Activated CD4-positive, alpha-beta memory T cell treated with anti-CD3 and anti-CD28 coated beads, Interleukin-2, amount 10 ng/mL, durations not matched to agents 7 days and 5 days (primary cell): ENCODE measurements around the gene SMARCB1. TPM values are rescaled to one million over a fixed set of nuclear protein-coding genes. Genes with fewer than 3 reads are reported as not detected.

Source experiments
- CTCF ChIA-PET: fragments of 350-600 bp; sonication (Branson Sonifier 250); formaldehyde crosslinking; loops from one replicate; lab custom pipeline; 2021; ENCODE audit warnings: antibody characterized with exemption, inconsistent platforms; lab: Charles Lee
- POLR2A ChIA-PET: fragments of 350-600 bp; sonication (Branson Sonifier 250); formaldehyde crosslinking; loops from one replicate; lab custom pipeline; 2021; ENCODE audit warnings: antibody characterized with exemption; lab: Charles Lee
- DNase-seq: peaks from one replicate; pipeline ENCODE4 v3.0.0-alpha.2; 2020
- H3K27ac Mint-ChIP-seq: one replicate; pipeline ENCODE4 v1.8.0; 2021; ENCODE audit warnings: mild to moderate bottlenecking, mixed read lengths
- H3K27me3 Mint-ChIP-seq: one replicate; pipeline ENCODE4 v1.8.0; 2021; ENCODE audit warnings: mixed read lengths
- H3K36me3 Mint-ChIP-seq: one replicate; pipeline ENCODE4 v1.8.0; 2021; ENCODE audit warnings: low read depth, mixed read lengths
- H3K4me1 Mint-ChIP-seq: one replicate; pipeline ENCODE4 v1.8.0; 2021; ENCODE audit warnings: mixed read lengths
- H3K4me3 Mint-ChIP-seq: one replicate; pipeline ENCODE4 v1.8.0; 2021; ENCODE audit warnings: mild to moderate bottlenecking, mixed read lengths
- H3K9me3 Mint-ChIP-seq: one replicate; pipeline ENCODE4 v1.8.0; 2021; ENCODE audit warnings: mixed read lengths
- total RNA-seq, 2 experiments: library from RNA; stranded (reverse); gene quantifications; one replicate each; pipeline ENCODE4 v1.2.3, GENCODE V29; 2021

The SMARCB1 gene
- total RNA-seq, 2 experiments from 2014 or later, result 65.6 to 66.9 TPM

GRCh38 chr22:23764899-23765881 lies 21.6 kb upstream of the SMARCB1 start:
- H3K27me3 Mint-ChIP-seq, result peaks cover 1% of the 10 kb centered on the region
- no peaks in the 10 kb centered on the region for H3K9me3 Mint-ChIP-seq
- POLR2A ChIA-PET, result interaction anchor here (1.1 to 2.7 kb wide), 2 partner anchors 10 to 80 kb away, joined by 4 to 11 read pairs; no protein-coding TSS in a partner anchor
- CTCF ChIA-PET, result interaction anchor here (0.7 to 1.1 kb wide), 2 partner anchors 73 to 85 kb away, joined by 3 to 5 read pairs; no protein-coding TSS in a partner anchor
- H3K36me3 Mint-ChIP-seq, result peaks cover 4% of the 10 kb centered on the region
- DNase-seq, result no peak
- H3K4me1 Mint-ChIP-seq, result peaks cover 45% of the 10 kb centered on the region
- H3K4me3 Mint-ChIP-seq, result peak overlapping the region; percentile 6
- H3K27ac Mint-ChIP-seq, result peak overlapping the region; percentile 14

DNA sequence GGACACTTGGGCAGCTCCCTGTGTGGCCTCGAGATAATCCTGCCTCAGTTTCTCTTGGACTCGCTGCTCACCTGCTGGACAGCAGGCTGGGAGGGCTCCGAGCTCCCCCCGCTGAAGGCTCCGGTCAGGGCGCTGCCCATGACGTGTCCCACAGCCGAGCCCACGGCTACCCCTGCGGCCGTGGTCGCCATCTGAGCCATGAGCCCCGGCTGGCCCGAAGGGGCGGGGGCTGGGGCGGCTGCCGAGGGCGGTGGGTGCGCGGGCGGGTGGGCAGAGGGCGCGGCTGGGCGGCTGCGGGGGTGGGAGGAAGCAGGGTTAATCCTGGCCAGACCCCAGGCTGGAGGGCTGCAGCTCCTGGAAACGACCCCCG lies 19.5 kb upstream of the SMARCB1 start:
- Mint-ChIP-seq H3K9me3 (no peaks in the 10 kb centered on the region), H3K4me1 (peaks cover 55% of the 10 kb centered on the region), H3K4me3 (peak overlapping the region; percentile 75), H3K27me3 (no peaks in the 10 kb centered on the region), H3K36me3 (peaks cover 4% of the 10 kb centered on the region), H3K27ac (peak overlapping the region; percentile 54)
- CTCF ChIA-PET, result interaction anchor here (0.8 to 3.3 kb wide), 3 partner anchors 49 to 84 kb away, joined by 3 to 13 read pairs (median 6); no protein-coding TSS in a partner anchor
- no peak for DNase-seq
- POLR2A ChIA-PET, result interaction anchor here (0.6 to 2.8 kb wide), 14 partner anchors 9 to 143 kb away, joined by 3 to 18 read pairs (median 4); partner anchors contain the start of genes MIF, SLC2A11 and ZNF70

DNA sequence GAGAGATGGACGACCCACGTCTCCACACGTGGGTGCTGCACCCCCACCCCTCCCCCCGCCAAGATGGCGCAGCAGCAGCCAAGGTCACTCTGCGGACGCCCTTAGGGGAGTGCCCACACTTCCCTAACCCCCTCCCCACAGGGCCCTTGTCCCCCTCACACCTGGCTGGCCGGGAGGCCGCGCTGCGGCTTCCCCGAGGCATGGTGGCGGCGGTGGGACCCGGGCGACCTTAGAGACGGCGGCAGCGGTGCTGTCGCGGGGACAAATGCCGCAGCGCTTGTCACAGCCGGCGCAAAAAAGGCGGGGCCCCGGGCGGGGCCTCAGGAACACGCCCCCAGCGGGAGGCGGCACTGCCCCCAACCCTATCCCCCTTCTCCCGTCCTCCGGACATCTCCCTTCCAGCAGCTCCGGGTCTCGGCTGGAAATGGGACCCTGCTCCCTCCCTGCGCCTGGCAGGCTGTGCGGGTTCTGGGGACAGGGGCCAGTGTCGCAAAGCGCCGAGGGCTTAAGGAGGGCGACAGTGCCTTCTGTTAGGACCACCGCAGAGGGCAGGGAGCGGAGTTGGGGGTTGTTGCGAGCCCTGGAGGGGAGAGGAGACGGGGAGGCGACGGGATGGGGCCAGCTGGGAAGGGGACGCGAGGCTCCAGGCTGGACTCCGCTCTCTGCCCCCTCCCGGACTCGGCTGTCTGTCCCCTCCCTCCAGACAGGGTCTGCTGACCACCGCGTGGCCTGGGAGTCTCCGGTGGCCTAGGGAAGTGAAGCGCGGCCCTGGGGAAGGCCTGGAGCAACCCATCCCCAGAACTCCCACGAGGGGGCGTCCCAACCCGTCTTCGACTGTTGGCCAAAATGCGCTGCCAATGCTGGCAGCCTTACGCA lies 18.9 kb upstream of the SMARCB1 start, which contains the start of gene CHCHD10:
TSS of gene CHCHD10 (minus strand) at position 300 of the 876 bp plus-strand sequence. CDS start at position 202, 98 bp downstream.
- Mint-ChIP-seq H3K27ac (peak within 1 kb of the TSS; percentile 54), H3K27me3 (no peaks in the 10 kb centered on the region), H3K9me3 (no peaks in the 10 kb centered on the region), H3K36me3 (peaks cover 4% of the 10 kb centered on the region), H3K4me3 (peak within 1 kb of the TSS; percentile 75), H3K4me1 (peaks cover 51% of the 10 kb centered on the region)
- ChIA-PET POLR2A (interaction anchor here (0.6 to 2.8 kb wide), 15 partner anchors 10 to 142 kb away, joined by 3 to 18 read pairs (median 4); partner anchors contain the start of genes MIF, SLC2A11 and ZNF70), CTCF (interaction anchor here (0.7 to 3.3 kb wide), 6 partner anchors 20 to 126 kb away, joined by 3 to 13 read pairs (median 4); partner anchors contain the start of genes MIF and SLC2A11)
- DNase-seq, result peak; percentile 82

- ChIA-PET CTCF (interaction anchor here (0.9 to 3.3 kb wide), 3 partner anchors 20 to 80 kb away, joined by 3 to 13 read pairs (median 4); no protein-coding TSS in a partner anchor), POLR2A (interaction anchor here (1.1 to 1.5 kb wide), 2 partner anchors 17 to 88 kb away, joined by 3 to 5 read pairs; partner anchors contain the start of genes SLC2A11 and SMARCB1)
Observed at GRCh38 chr22:23769321-23769965, 17.3 kb upstream of the SMARCB1 start.

GRCh38 chr22:23772315-23772648 lies 14.5 kb upstream of the SMARCB1 start:
- H3K27me3 Mint-ChIP-seq, result peaks cover 16% of the 10 kb centered on the region
- peak overlapping the region; percentile 44 for H3K4me3 Mint-ChIP-seq
- H3K4me1 Mint-ChIP-seq, result peaks cover 22% of the 10 kb centered on the region
- POLR2A ChIA-PET, result no interaction called here
- no peak overlapping the region for H3K27ac Mint-ChIP-seq
- H3K9me3 Mint-ChIP-seq, result no peaks in the 10 kb centered on the region
- CTCF ChIA-PET, result interaction anchor here (3.1 kb wide), 1 partner anchor 78 kb away, joined by 25 read pairs; no protein-coding TSS in a partner anchor
- DNase-seq, result no peak
- no peaks in the 10 kb centered on the region for H3K36me3 Mint-ChIP-seq

More at GRCh38 chr22:23769321-23769965, 17.3 kb upstream of the SMARCB1 start:
- Mint-ChIP-seq H3K36me3 (peaks cover 4% of the 10 kb centered on the region), H3K4me3 (peak overlapping the region; percentile 24), H3K9me3 (no peaks in the 10 kb centered on the region), H3K27me3 (peaks cover 14% of the 10 kb centered on the region), H3K27ac (no peak overlapping the region), H3K4me1 (peaks cover 43% of the 10 kb centered on the region)
- DNase-seq, result no peak

- POLR2A ChIA-PET, result no interaction called here
- Mint-ChIP-seq H3K9me3 (no peaks in the 10 kb centered on the region), H3K4me1 (peaks cover 22% of the 10 kb centered on the region), H3K4me3 (peak within 1 kb of the TSS; percentile 44), H3K27ac (no peak within 1 kb of the TSS), H3K36me3 (no peaks in the 10 kb centered on the region), H3K27me3 (peaks cover 16% of the 10 kb centered on the region)
- CTCF ChIA-PET, result interaction anchor here (3.1 kb wide), 1 partner anchor 78 kb away, joined by 25 read pairs; no protein-coding TSS in a partner anchor
- peak; percentile 54 for DNase-seq
Observed at GRCh38 chr22:23772649-23773473, 13.9 kb upstream of the SMARCB1 start, which contains the start of gene MMP11. TSS of gene MMP11 (plus strand) at chr22:23772849. CDS start at chr22:23772871, 22 bp downstream.

DNA sequence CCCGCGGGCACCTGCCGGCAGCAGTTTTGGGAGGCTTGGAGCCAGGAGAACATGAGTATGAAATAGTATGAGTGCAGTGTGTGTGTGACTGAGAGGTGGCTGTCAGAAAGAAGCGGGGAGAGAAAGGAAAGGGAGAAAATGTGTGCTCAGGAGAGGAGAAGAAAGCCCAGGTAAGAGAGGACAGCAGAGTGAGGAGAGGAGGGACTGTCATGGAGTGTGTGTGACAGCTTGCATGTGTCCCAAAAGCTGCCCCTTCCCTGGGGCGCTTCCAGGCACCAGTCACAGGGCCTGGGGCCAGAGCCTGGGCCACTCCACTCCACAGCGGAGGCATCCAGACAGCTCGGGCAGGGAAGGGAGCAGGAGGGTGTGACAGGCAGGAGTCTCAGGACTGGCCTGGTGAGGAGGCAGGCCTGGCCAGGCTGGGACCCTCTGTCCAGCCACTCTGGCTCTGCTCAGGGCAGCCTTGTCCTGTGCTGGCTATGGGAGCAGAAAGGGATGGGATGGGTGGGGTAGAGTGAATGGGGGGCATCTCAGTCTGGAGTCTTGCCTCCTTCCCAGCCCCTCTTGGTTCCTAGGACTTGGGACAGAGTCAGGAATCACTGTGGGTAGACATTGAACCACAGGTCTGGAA lies 13.2 kb upstream of the SMARCB1 start:
- no peak for DNase-seq
- Mint-ChIP-seq H3K9me3 (no peaks in the 10 kb centered on the region), H3K4me1 (peaks cover 20% of the 10 kb centered on the region), H3K27me3 (peaks cover 16% of the 10 kb centered on the region), H3K36me3 (no peaks in the 10 kb centered on the region), H3K4me3 (no peak overlapping the region), H3K27ac (no peak overlapping the region)
- CTCF ChIA-PET, result no interaction called here
- POLR2A ChIA-PET, result no interaction called here

- CTCF ChIA-PET, result no interaction called here
- Mint-ChIP-seq H3K4me1 (peaks cover 20% of the 10 kb centered on the region), H3K9me3 (no peaks in the 10 kb centered on the region), H3K27ac (no peak overlapping the region), H3K27me3 (peaks cover 16% of the 10 kb centered on the region), H3K36me3 (no peaks in the 10 kb centered on the region), H3K4me3 (no peak overlapping the region)
- DNase-seq, result no peak
- POLR2A ChIA-PET, result interaction anchor here (1.0 to 2.5 kb wide), 4 partner anchors 8 to 83 kb away, joined by 3 to 17 read pairs (median 4); partner anchors contain the start of genes DERL3, SLC2A11 and SMARCB1
Observed at GRCh38 chr22:23774114-23774921, 12.4 kb upstream of the SMARCB1 start.

- H3K9me3 Mint-ChIP-seq, result no peaks in the 10 kb centered on the region
- H3K36me3 Mint-ChIP-seq, result no peaks in the 10 kb centered on the region
- CTCF ChIA-PET, result interaction anchor here (0.8 to 1.1 kb wide), 2 partner anchors 13 to 75 kb away, joined by 4 to 5 read pairs; no protein-coding TSS in a partner anchor
- no peak overlapping the region for H3K27ac Mint-ChIP-seq
- POLR2A ChIA-PET, result interaction anchor here (1.0 to 2.5 kb wide), 4 partner anchors 9 to 83 kb away, joined by 3 to 17 read pairs (median 4); partner anchors contain the start of genes DERL3, SLC2A11 and SMARCB1
- DNase-seq, result no peak
- peaks cover 16% of the 10 kb centered on the region for H3K27me3 Mint-ChIP-seq
- no peak overlapping the region for H3K4me3 Mint-ChIP-seq
- peaks cover 18% of the 10 kb centered on the region for H3K4me1 Mint-ChIP-seq
Observed at GRCh38 chr22:23774922-23775436, 11.8 kb upstream of the SMARCB1 start.
